ENCODE measurements around the gene LIG1.

GRCh38 chr19:48085904-48086864 lies 84.0 kb downstream of the LIG1 start:
- TF ChIP-seq CTCF (IDR thresholded peaks at IDR 0.05) (no peak), POLR2A (IDR thresholded peaks at IDR 0.05) (no peak)
